Mammary epithelial cell (primary cell): ENCODE measurements around the gene DRC1.

Experiments
- EZH2 ChIP-seq: IDR thresholded peaks from 2 replicates; pipeline ENCODE4 v1.6.1; 2012; ENCODE audit warnings: low read length, inconsistent platforms, borderline replicate concordance
- TF ChIP-seq, protein P1 (sequence below), 2 donors: IDR thresholded peaks in 1 of 2; conservative IDR thresholded peaks in 1 of 2; 2 replicates each; pipeline ENCODE4 v1.5.1; 2011 to 2012; ENCODE audit warnings: inconsistent platforms in 2 of 2, low read length in 2 of 2, mild to moderate bottlenecking in 2 of 2, control low read depth in 1 of 2, low read depth in 1 of 2; ENCODE audit not compliant: insufficient read depth in 1 of 2; ENCODE audit errors: extremely low read depth in 1 of 2

GRCh38 chr2:26457251-26457666 is 55.5 kb downstream of the DRC1 start:
- TF ChIP-seq, protein P1, sequence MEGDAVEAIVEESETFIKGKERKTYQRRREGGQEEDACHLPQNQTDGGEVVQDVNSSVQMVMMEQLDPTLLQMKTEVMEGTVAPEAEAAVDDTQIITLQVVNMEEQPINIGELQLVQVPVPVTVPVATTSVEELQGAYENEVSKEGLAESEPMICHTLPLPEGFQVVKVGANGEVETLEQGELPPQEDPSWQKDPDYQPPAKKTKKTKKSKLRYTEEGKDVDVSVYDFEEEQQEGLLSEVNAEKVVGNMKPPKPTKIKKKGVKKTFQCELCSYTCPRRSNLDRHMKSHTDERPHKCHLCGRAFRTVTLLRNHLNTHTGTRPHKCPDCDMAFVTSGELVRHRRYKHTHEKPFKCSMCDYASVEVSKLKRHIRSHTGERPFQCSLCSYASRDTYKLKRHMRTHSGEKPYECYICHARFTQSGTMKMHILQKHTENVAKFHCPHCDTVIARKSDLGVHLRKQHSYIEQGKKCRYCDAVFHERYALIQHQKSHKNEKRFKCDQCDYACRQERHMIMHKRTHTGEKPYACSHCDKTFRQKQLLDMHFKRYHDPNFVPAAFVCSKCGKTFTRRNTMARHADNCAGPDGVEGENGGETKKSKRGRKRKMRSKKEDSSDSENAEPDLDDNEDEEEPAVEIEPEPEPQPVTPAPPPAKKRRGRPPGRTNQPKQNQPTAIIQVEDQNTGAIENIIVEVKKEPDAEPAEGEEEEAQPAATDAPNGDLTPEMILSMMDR (conservative IDR thresholded peaks at IDR 0.05 in 1 of 2, IDR thresholded peaks at IDR 0.05 in 1 of 2; ENCODE audit: extremely low read depth in 1 of 2, insufficient read depth in 1 of 2, low read depth in 1 of 2, low read length in 2 of 2): no peak
- TF ChIP-seq EZH2: no peak
